ENCODE results near the gene AKAP4. TPM values are rescaled to one million over a fixed set of nuclear protein-coding genes. Genes with fewer than 3 reads are reported as not detected.

Gene AKAP4
- total and polyA plus RNA-seq, 7 donors = not detected

DNA sequence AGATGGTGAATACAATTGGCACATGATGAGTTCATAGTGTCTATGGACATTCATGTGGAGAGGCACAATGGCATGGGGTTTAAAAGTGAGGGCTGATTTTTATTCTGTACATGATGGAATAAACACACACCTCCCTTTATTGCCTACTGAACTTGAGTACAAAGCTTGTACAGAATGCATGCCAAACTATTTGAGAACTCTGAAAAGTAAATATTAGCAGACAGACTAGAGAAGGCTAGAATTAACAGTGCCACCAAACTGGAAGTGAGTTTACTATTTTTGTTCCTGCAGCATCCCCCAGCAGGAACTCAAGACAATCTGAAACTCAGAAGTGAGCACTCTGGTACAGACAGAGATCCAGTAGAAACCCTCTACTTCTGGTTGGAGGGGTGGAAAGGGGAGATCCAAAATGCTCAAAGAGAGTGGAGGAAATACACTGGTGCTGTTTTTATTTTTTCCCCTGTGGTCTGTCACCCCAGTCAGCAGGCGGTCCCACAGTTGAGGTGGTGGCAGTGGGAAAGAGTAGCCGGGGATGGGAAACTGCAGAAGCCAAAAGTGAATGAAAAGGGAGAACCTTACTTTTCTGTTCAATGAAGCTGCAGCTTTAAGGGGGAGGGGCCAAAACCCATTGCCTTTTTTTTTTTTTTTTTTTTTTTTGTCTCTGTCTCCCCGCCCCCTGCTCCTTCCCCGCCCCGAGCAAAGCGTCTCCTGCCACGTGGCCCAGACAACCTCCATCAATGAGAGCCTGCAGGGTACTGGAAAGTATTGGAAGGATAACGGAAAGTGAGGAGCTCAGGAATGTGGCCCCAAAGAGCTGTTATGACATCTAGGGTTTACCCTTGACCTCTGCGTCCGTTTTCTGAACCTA lies 20.5 kb downstream of the AKAP4 start:
- Histone ChIP-seq H3K9me3 (no peaks in the 10 kb centered on the region), H3K36me3 (no peaks in the 10 kb centered on the region), H3K4me3 (no peak overlapping the region), H3K4me1 (peaks cover 0 to 6% (median 0%) of the 10 kb centered on the region in 4 donors), H3K27ac (no peak overlapping the region), H3K27me3 (no peaks in the 10 kb centered on the region)
- DNase-seq = no peak
- WGBS, 2 donors = 20 to 58% methylated on average over 10 of the region's 10 CpGs
- TF ChIP-seq EP300 (IDR thresholded peaks at IDR 0.05) (no peak), CTCF (IDR thresholded peaks at IDR 0.05) (no peak), POLR2AphosphoS5 (IDR thresholded peaks at IDR 0.05) (no peak), POLR2A (IDR thresholded peaks at IDR 0.05) (no peak)
- intact Hi-C loops (cut with DNase I) = no loop called here

GRCh38 chrX:50169717-50170116 lies 31.1 kb downstream of the AKAP4 start:
- H3K27me3 ChIP-seq = no peaks in the 10 kb centered on the region
- no peak overlapping the region for H3K27ac ChIP-seq
- DNase-seq = no peak
- 83 to 97% methylated on average over 3 of the region's 3 CpGs for WGBS, 2 donors
- no peaks in the 10 kb centered on the region for H3K9me3 ChIP-seq
- intact Hi-C loops (cut with DNase I) = no loop called here
- no peak for TF ChIP-seq CTCF (IDR thresholded peaks at IDR 0.05)
- TF ChIP-seq POLR2AphosphoS5 (IDR thresholded peaks at IDR 0.05) = no peak
- no peak for TF ChIP-seq EP300 (IDR thresholded peaks at IDR 0.05)
- TF ChIP-seq POLR2A (IDR thresholded peaks at IDR 0.05) = no peak
- H3K4me3 ChIP-seq = no peak overlapping the region
- H3K4me1 ChIP-seq = no peaks in the 10 kb centered on the region
- H3K36me3 ChIP-seq = no peaks in the 10 kb centered on the region

GRCh38 chrX:50168241-50168687 lies 32.5 kb downstream of the AKAP4 start:
- Histone ChIP-seq H3K4me3 (no peak overlapping the region), H3K36me3 (no peaks in the 10 kb centered on the region), H3K27me3 (no peaks in the 10 kb centered on the region), H3K4me1 (no peaks in the 10 kb centered on the region), H3K27ac (no peak overlapping the region), H3K9me3 (no peaks in the 10 kb centered on the region)
- WGBS, 2 donors = 62 to 82% methylated on average over 5 of the region's 5 CpGs
- DNase-seq = no peak
- intact Hi-C loops (cut with DNase I) = no loop called here
- TF ChIP-seq POLR2A (IDR thresholded peaks at IDR 0.05) = no peak
- TF ChIP-seq CTCF (IDR thresholded peaks at IDR 0.05) = no peak
- TF ChIP-seq POLR2AphosphoS5 (IDR thresholded peaks at IDR 0.05) = no peak
- no peak for TF ChIP-seq EP300 (IDR thresholded peaks at IDR 0.05)

- intact Hi-C loops (cut with DNase I) = no loop called here
- Histone ChIP-seq H3K4me3 (no peak overlapping the region), H3K9me3 (no peaks in the 10 kb centered on the region), H3K27ac (no peak overlapping the region), H3K4me1 (no peaks in the 10 kb centered on the region), H3K36me3 (no peaks in the 10 kb centered on the region), H3K27me3 (no peaks in the 10 kb centered on the region)
- no peak for TF ChIP-seq POLR2AphosphoS5 (IDR thresholded peaks at IDR 0.05)
- no peak for TF ChIP-seq POLR2A (IDR thresholded peaks at IDR 0.05)
- no peak for TF ChIP-seq EP300 (IDR thresholded peaks at IDR 0.05)
- TF ChIP-seq CTCF (IDR thresholded peaks at IDR 0.05) = no peak
- whole genome bisulfite sequencing, 2 donors = 62 to 80% methylated on average over 7 of the region's 7 CpGs
- no peak for DNase-seq
These were observed 33.4 kb downstream of the AKAP4 start for GRCh38 chrX:50167366-50167765.
